ENCODE results near the gene DAPK2.

Gene DAPK2

DNA sequence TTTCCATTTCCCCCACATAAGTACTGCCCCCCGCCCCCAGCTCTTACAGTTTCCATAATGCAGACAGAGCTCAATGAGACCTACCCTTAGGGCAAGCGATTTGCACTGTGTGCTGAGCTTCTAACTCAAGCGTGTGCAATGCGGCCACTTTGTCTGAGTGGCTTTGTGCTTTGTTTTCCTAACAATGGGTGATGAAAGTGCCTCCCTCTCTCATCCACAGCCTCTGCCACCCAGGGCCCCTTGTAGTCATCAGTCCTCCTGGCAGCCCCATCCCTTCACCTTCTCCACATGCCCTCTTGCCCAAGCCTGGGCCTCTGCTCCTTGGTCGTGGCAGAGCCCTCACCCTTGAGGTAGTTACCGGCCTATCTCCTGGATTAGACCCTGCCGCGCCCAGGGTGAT lies 17.2 kb downstream of the DAPK2 start:
- in situ Hi-C loops (cut with MboI; ENCODE audit: low sequenced_read_pairs): no loop called here

- in situ Hi-C loops (cut with MboI; ENCODE audit: low sequenced_read_pairs): no loop called here
Measured at GRCh38 chr15:64026591-64026990, 19.7 kb downstream of the DAPK2 start.

DNA sequence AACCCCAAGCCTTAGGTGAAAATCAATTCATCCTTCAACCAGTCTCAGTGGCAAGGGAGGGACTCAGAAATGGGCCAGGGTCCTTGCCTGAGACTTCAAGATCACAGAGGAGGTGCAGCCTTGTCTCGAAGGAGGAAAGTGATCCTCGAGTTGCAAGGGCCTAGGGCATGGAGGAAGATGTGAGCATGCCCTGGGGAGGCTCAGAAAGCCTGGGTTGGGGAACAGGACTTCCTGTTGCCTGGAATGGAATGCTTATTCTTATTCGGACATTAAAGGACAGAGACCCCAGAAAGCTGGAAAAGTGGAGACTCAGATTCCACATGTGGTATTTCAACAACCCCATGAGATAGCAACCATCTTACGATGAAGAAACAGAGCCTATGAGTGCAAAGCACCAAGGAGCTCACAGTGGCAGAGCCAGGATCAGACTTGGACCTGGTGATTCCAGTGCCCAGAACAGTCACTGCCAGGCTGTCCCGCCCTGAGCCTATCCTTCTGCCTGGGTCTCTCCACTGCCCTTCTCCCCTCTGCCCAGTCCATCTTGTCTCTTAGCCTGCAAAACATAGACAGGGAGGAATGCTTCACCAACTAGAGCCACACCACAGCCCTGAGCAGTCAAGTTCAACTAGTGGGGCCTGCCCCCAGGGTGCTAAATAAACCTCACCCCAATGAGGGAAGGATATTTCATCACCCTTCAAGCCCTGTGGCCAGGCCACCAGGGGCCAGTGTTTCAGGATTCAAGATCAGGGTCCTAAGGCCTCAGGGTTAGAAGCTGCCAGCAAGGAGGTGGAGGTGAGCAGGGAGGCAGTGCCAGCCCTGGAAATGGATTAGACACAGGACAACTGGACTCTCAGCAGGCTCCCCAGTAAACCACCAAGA lies 21.9 kb downstream of the DAPK2 start:
- in situ Hi-C loops (cut with MboI; ENCODE audit: low sequenced_read_pairs): no loop called here

- in situ Hi-C loops (cut with MboI; ENCODE audit: low sequenced_read_pairs): no loop called here
Measured at GRCh38 chr15:64023220-64023619, 23.1 kb downstream of the DAPK2 start.

- in situ Hi-C loops (cut with MboI; ENCODE audit: low sequenced_read_pairs): no loop called here
Measured at GRCh38 chr15:64022571-64022970, 23.7 kb downstream of the DAPK2 start.

DNA sequence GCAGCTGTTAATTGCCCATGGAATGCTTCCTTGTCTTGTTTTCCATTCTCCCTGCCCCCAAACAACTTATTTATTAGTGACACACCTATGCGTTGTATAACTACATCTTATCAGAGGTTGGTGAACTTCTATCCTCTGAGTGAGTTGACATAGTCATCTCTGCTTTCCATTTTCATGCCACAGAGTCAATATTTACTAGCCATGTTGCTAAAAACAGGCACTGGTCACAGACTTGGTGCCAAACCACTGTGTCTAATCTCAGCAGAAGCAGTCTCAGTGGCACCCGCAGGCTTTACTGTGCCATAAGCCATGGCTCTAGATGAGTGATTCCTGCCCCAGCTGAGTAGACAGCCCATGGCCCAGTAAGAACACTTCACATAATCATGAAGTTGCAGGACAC lies 26.5 kb downstream of the DAPK2 start:
- in situ Hi-C loops (cut with MboI; ENCODE audit: low sequenced_read_pairs): no loop called here

GRCh38 chr15:64017591-64018163 lies 28.6 kb downstream of the DAPK2 start:
- in situ Hi-C loops (cut with MboI; ENCODE audit: low sequenced_read_pairs): no loop called here

DNA sequence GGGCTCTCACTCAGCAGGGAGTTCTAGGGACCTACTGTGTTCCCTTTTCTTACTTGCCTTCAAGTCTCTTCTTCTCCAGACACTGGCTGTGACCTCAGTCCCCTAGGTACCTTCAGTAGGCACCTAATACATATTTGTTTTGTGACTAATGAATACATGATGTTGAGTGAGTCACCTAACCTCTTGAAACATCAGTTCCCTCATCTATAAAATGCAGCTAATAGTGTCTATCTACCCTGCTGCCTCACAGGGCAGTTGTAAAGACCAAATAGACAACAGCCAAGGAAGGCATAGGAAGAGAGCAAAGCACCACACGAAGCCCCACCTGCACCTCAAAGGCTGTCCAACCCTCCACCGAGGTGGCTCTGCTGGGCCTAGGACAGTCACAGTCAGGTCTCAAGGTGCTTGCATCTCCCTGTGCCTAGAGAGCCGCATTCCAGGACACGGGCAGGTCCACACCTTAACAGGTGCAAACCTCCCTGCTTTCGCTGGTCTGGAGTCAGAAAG lies 29.1 kb downstream of the DAPK2 start:
- in situ Hi-C loops (cut with MboI; ENCODE audit: low sequenced_read_pairs): no loop called here

DNA sequence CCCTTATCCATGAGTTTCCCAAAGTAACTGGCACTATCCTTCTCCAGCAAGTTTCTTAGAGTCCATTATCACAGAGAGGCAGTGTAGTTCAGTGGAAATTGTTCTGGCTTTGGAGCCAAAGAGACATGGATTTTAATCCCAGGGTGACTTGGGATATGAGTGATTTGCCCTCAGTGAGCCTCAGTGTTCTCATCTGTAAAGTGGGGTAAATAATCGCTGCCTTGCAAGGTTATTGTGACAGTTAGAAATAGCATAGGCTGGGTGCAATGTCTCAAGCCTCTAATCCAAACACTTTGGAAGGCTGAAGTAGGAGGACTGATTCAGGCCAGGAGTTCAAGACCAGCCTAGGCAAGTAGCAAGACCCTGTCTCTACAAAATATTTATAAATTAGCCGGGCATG lies 30.0 kb downstream of the DAPK2 start:
- in situ Hi-C loops (cut with MboI; ENCODE audit: low sequenced_read_pairs): no loop called here

DNA sequence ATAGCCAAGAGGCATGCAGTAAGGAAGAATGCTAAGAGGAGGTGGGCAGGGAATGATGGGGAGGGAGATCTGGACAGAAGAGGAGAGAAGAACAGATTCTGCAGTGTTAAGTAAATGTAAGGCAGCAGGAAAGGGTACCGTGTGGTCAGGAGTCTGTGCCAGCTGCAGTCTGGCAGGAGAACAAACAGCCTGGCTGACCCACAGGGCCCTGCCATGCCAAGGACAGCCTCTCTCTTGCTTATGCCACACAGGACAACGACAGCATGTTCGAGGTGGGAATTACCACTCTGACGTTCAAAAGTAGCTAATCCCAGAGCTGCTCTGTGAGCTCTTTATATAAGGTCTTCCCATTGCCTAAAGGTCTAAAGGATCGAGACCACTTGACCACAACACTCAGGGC lies 31.3 kb downstream of the DAPK2 start:
- in situ Hi-C loops (cut with MboI; ENCODE audit: low sequenced_read_pairs): no loop called here

- in situ Hi-C loops (cut with MboI; ENCODE audit: low sequenced_read_pairs): no loop called here
Measured at GRCh38 chr15:64013179-64014062, 32.9 kb downstream of the DAPK2 start.

GRCh38 chr15:64011736-64012135 lies 34.5 kb downstream of the DAPK2 start:
- in situ Hi-C loops (cut with MboI; ENCODE audit: low sequenced_read_pairs): no loop called here

DNA sequence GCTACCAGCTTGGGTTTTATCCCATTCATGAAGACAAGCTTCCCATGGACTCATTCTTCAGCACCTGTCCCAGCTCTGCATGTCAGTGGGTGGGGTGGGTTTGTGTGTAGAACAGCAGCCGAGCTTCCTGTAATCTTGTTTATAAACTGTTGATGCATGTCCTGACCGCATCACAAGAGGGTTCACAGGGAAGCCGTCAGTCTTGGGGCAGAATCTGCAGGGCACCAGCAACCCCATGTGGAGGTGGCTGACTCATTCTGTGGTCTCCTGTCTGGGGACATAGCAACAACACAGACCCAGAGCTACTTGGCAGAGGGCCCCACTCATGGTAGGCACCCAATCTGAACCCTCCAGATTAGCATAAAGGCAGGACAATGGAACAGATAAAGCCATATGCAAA lies 35.6 kb downstream of the DAPK2 start:
- in situ Hi-C loops (cut with MboI; ENCODE audit: low sequenced_read_pairs): no loop called here

GRCh38 chr15:64009798-64010261 lies 36.5 kb downstream of the DAPK2 start:
- in situ Hi-C loops (cut with MboI; ENCODE audit: low sequenced_read_pairs): loop anchor here (5.0 kb wide), 1 partner anchor 42 kb away; no protein-coding TSS in a partner anchor

GRCh38 chr15:64009241-64009640 lies 37.0 kb downstream of the DAPK2 start:
- in situ Hi-C loops (cut with MboI; ENCODE audit: low sequenced_read_pairs): loop anchor here (5.0 kb wide), 1 partner anchor 43 kb away; no protein-coding TSS in a partner anchor

GRCh38 chr15:64008177-64008576 lies 38.1 kb downstream of the DAPK2 start:
- in situ Hi-C loops (cut with MboI; ENCODE audit: low sequenced_read_pairs): loop anchor here (5.0 kb wide), 1 partner anchor 44 kb away; no protein-coding TSS in a partner anchor

- in situ Hi-C loops (cut with MboI; ENCODE audit: low sequenced_read_pairs): loop anchor here (5.0 kb wide), 1 partner anchor 46 kb away; no protein-coding TSS in a partner anchor
Measured at GRCh38 chr15:64006642-64007041, 39.6 kb downstream of the DAPK2 start.

DNA sequence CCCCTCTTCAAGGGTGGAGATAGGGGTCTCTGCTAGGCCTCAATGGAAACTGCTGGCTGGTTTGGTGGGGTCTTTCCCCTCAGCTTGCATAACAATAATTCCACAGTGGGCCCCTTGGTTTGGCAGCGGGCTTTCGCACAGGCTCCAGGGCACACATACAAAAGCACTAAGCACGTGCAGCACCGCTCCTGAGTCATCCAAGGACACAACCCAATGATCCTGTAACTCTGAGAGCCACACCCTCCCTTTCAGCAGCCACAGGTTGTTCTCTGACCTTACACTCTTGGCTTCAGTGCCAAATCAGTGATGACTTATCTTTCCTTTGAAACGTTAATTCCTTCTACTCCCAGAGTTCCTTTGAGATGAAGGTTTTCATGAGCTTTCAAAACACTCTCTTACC lies 41.7 kb downstream of the DAPK2 start:
- in situ Hi-C loops (cut with MboI; ENCODE audit: low sequenced_read_pairs): no loop called here

DNA sequence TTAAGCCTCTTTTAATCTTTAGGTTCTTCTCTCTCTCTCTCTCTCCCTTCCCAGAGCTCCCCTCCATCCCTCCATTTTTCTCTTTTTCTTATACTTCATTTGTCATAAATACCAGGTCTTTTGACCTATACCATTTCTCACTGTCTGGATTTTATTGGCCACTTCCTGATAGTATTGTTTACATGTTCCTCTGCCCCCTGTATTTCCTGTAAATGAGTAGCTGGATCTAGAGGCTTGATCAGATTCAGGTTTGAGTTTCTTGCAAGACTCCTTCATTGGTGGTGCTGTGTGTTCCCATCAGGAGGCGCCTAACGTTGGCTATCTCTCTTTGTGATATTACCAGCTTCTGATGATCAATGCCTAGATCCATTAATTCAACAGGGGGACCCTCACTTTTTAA lies 42.2 kb downstream of the DAPK2 start:
- in situ Hi-C loops (cut with MboI; ENCODE audit: low sequenced_read_pairs): no loop called here

DNA sequence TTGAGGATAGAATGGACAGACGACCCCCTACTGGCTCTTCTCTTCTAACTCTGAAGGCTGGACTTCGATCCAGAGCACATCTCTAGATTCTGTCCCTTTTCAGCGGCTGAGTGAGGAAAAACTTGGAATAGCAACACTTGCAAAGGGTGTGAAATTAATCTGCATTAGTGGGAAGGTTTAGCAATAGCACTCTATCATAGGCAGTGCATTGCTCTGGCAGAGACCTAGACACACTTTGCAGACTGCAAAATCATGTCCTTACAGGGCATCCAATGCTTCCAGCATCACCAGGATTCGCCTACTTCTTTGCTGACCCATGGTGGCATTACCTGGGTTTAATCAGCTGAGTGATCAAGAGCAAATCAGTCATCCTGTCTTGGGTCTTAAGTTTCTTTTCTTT lies 43.1 kb downstream of the DAPK2 start:
- in situ Hi-C loops (cut with MboI; ENCODE audit: low sequenced_read_pairs): no loop called here

GRCh38 chr15:64001148-64001547 lies 45.1 kb downstream of the DAPK2 start:
- in situ Hi-C loops (cut with MboI; ENCODE audit: low sequenced_read_pairs): no loop called here
